ENCODE measurements around the gene SYP. TPM values are rescaled to one million over a fixed set of nuclear protein-coding genes. Genes with fewer than 3 reads are reported as not detected.

Gene SYP
- total RNA-seq, 2 experiments from 2014 or later: 0.79 to 2.9 TPM

DNA sequence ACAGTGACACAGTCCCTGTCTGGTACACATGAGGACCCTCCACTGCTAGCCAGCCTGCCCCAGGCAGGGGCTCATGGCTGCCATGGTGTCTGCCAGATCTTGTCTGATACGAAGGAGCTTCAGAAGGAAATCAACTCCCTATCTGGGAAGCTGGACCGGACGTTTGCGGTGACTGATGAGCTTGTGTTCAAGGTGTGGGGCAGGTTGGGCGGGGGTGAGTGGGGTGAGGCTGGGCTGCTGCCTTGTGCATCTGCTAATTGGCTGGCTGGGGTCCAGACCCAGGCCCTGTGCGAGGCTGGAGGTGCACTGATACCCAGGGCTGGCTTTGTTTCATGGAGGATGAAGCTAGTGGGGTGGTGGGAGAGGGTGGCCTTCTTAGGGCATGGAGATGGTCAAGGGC lies 49.1 kb upstream of the SYP start:
- H3K36me3 ChIP-seq (ENCODE audit: insufficient read depth, low read length): no peaks in the 10 kb centered on the region
- BruUV-seq (replicated peaks): no TSS peak
- ChIA-PET POLR2A (no interaction called here), CTCF (ENCODE audit: unreplicated experiment) (interaction anchor here (0.6 kb wide), 1 partner anchor 22 kb away, joined by 4 read pairs; no protein-coding TSS in a partner anchor)
- no peak for DNase-seq (ENCODE audit: low spot score)
- H3K79me2 ChIP-seq (ENCODE audit: insufficient read depth, low read depth, low read length): no peaks in the 10 kb centered on the region
- no peaks in the 10 kb centered on the region for H3K9me3 ChIP-seq (ENCODE audit: low read length)
- intact Hi-C loops (cut with micrococcal nuclease; ENCODE audit: unreplicated experiment): no loop called here
- no peak overlapping the region for H3K27ac ChIP-seq (ENCODE audit: low read depth, low read length, poor library complexity, severe bottlenecking)
- no peaks in the 10 kb centered on the region for H3K4me1 ChIP-seq (ENCODE audit: insufficient read depth, low read length, poor library complexity, severe bottlenecking)
- H3K4me2 ChIP-seq (ENCODE audit: low read length): no peak overlapping the region
- no peak overlapping the region for H3K4me3 ChIP-seq (ENCODE audit: low read depth, low read length, poor library complexity, severe bottlenecking)
- H2AFZ ChIP-seq (ENCODE audit: low read length): no peak overlapping the region
- H3K9me2 ChIP-seq (ENCODE audit: insufficient read depth, low read length): no peaks in the 10 kb centered on the region
- H4K20me1 ChIP-seq (ENCODE audit: insufficient read depth, low read length): no peaks in the 10 kb centered on the region
- TF ChIP-seq EZH2phosphoT487 (IDR thresholded peaks at IDR 0.05; ENCODE audit: borderline replicate concordance, low read depth, low read length): no peak
- TF ChIP-seq, protein P1, sequence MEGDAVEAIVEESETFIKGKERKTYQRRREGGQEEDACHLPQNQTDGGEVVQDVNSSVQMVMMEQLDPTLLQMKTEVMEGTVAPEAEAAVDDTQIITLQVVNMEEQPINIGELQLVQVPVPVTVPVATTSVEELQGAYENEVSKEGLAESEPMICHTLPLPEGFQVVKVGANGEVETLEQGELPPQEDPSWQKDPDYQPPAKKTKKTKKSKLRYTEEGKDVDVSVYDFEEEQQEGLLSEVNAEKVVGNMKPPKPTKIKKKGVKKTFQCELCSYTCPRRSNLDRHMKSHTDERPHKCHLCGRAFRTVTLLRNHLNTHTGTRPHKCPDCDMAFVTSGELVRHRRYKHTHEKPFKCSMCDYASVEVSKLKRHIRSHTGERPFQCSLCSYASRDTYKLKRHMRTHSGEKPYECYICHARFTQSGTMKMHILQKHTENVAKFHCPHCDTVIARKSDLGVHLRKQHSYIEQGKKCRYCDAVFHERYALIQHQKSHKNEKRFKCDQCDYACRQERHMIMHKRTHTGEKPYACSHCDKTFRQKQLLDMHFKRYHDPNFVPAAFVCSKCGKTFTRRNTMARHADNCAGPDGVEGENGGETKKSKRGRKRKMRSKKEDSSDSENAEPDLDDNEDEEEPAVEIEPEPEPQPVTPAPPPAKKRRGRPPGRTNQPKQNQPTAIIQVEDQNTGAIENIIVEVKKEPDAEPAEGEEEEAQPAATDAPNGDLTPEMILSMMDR (conservative IDR thresholded peaks at IDR 0.05; ENCODE audit: low read length): no peak

DNA sequence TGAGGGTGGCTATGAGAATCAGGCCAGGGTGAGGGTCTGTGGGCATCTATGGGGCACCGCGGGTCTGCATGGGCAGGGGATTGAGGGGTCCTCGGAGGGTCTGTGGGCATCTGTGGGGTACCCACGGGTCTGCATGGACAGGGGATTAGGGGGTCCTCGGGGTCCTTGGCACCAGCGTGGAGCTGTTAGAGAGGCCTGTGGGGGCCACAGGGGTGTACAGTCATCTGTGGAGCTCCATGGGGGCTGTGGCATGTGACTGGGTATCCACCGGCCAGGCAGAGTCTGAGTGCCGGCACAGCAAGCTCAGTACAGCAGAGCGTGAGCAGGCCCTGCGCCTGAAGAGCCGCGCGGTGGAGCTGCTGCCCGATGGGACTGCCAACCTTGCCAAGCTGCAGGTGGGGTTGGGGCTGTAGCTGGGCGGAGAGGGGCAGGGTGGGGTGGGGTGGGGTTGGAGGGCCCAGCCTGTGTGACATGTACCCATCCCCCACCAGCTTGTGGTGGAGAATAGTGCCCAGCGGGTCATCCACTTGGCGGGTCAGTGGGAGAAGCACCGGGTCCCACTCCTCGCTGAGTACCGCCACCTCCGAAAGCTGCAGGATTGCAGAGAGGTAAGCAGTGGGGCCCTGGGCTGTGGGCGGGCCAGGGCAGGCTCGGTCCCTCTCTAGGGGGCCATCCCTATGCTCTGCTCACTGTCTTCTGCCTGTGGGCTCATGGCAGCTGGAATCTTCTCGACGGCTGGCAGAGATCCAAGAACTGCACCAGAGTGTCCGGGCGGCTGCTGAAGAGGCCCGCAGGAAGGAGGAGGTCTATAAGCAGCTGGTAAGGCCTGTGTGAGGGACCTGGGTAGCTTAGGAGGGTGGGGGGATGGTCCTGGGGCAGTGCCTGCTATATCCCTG lies 48.2 kb upstream of the SYP start:
- Histone ChIP-seq H3K4me1 (ENCODE audit: insufficient read depth, low read length, poor library complexity, severe bottlenecking) (no peaks in the 10 kb centered on the region), H4K20me1 (ENCODE audit: insufficient read depth, low read length) (no peaks in the 10 kb centered on the region), H3K9me2 (ENCODE audit: insufficient read depth, low read length) (no peaks in the 10 kb centered on the region), H3K36me3 (ENCODE audit: insufficient read depth, low read length) (no peaks in the 10 kb centered on the region), H3K9me3 (ENCODE audit: low read length) (no peaks in the 10 kb centered on the region), H2AFZ (ENCODE audit: low read length) (no peak overlapping the region), H3K4me2 (ENCODE audit: low read length) (no peak overlapping the region), H3K79me2 (ENCODE audit: insufficient read depth, low read depth, low read length) (no peaks in the 10 kb centered on the region), H3K4me3 (ENCODE audit: low read depth, low read length, poor library complexity, severe bottlenecking) (no peak overlapping the region), H3K27ac (ENCODE audit: low read depth, low read length, poor library complexity, severe bottlenecking) (no peak overlapping the region)
- TF ChIP-seq EZH2phosphoT487 (IDR thresholded peaks at IDR 0.05; ENCODE audit: borderline replicate concordance, low read depth, low read length): no peak
- TF ChIP-seq, protein P1 (conservative IDR thresholded peaks at IDR 0.05; ENCODE audit: low read length): no peak
- DNase-seq (ENCODE audit: low spot score): no peak
- ChIA-PET CTCF (ENCODE audit: unreplicated experiment) (interaction anchor here (0.6 kb wide), 1 partner anchor 23 kb away, joined by 4 read pairs; no protein-coding TSS in a partner anchor), POLR2A (no interaction called here)
- intact Hi-C loops (cut with micrococcal nuclease; ENCODE audit: unreplicated experiment): no loop called here
- no TSS peak for BruUV-seq (replicated peaks)

DNA sequence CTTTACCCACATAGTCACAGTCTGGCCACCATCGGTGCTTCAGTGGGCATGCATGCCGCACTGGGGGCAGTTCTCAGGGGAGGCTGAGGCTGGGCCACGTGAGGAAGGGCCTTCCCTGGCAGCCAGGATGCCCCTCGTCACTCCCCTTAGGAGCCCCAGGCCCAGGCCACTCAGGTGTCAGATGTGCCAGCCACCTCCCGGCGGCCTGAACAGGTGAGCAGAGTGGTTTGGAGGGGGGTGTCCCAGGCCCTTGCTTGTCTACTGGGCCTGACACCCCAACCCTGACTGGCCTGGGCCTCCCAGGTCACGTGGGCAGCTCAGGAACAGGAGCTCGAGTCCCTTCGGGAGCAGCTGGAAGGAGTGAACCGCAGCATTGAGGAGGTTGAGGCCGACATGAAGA lies 47.4 kb upstream of the SYP start:
- BruUV-seq (replicated peaks): no TSS peak
- CTCF ChIA-PET (ENCODE audit: unreplicated experiment): no interaction called here

More for the DNA sequence above, 47.4 kb upstream of the SYP start:
- no peaks in the 10 kb centered on the region for H3K4me1 ChIP-seq (ENCODE audit: insufficient read depth, low read length, poor library complexity, severe bottlenecking)
- no peak for TF ChIP-seq EZH2phosphoT487 (IDR thresholded peaks at IDR 0.05; ENCODE audit: borderline replicate concordance, low read depth, low read length)
- TF ChIP-seq, protein P1 (conservative IDR thresholded peaks at IDR 0.05; ENCODE audit: low read length): no peak
- H3K9me2 ChIP-seq (ENCODE audit: insufficient read depth, low read length): no peaks in the 10 kb centered on the region
- POLR2A ChIA-PET: no interaction called here
- no peaks in the 10 kb centered on the region for H3K79me2 ChIP-seq (ENCODE audit: insufficient read depth, low read depth, low read length)
- no peak overlapping the region for H3K4me3 ChIP-seq (ENCODE audit: low read depth, low read length, poor library complexity, severe bottlenecking)
- no peak overlapping the region for H3K4me2 ChIP-seq (ENCODE audit: low read length)
- intact Hi-C loops (cut with micrococcal nuclease; ENCODE audit: unreplicated experiment): no loop called here
- H2AFZ ChIP-seq (ENCODE audit: low read length): no peak overlapping the region
- H3K27ac ChIP-seq (ENCODE audit: low read depth, low read length, poor library complexity, severe bottlenecking): no peak overlapping the region
- no peaks in the 10 kb centered on the region for H3K36me3 ChIP-seq (ENCODE audit: insufficient read depth, low read length)
- no peaks in the 10 kb centered on the region for H3K9me3 ChIP-seq (ENCODE audit: low read length)
- DNase-seq (ENCODE audit: low spot score): no peak
- H4K20me1 ChIP-seq (ENCODE audit: insufficient read depth, low read length): no peaks in the 10 kb centered on the region

All from OCI-LY7 (cell line).